ENCODE results near the gene ATG10.

Gene ATG10

DNA sequence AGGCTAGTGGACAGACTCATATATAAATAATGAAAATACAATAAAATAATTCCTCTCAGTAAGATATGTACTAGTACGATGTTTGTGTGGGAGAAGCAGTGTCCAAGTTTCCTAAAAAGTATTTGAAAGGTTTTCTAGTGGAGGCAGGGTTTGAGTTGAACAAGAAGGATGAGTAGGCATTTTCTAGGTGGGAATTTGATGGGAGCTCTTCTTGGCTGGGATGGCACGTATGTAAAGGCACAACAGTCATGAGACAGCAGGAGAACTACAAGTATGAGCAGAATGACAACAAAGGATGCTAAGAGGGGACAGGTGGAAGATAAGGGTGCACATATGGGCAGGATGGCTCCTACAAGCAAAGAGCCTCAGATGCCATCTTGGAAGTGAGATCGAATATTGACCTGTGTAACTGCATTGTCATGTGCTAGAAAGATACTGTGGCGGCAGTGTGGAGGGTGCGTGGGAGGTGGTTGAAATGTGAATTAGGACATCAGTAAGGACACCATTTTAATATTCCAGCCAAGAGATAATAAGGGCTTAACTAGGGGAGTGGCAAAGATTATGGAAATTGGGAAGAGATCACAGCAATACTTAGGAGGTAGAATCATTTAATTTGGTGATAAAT, 170.5 kb downstream of the ATG10 start:
- DNase-seq = no peak

- DNase-seq = no peak
Measured at GRCh38 chr5:82142928-82143577, 171.2 kb downstream of the ATG10 start.

GRCh38 chr5:82147860-82148573, 176.2 kb downstream of the ATG10 start:
- no peak for DNase-seq

- DNase-seq = no peak
Measured at GRCh38 chr5:82149434-82149833, 177.6 kb downstream of the ATG10 start.

DNA sequence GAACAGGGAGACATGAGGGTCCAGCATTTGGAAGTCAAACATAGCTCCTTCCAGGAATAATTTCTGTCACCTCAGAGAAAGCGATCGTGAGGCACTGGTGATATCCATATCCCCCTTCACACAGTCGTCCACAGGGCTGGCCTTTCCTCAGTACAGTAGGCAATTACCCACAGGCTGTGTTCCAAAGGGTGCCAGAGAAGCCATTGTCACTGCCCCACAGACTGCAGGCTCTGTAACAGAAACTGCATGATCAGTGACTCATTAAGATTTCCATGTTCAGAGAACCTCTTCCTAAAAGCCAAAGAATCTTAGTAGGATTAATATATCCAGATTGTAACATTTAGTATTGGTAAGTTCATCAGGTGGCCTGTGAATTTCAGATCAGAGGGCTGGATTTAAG, 178.7 kb downstream of the ATG10 start:
- DNase-seq = no peak

GRCh38 chr5:82151204-82151603, 179.4 kb downstream of the ATG10 start:
- DNase-seq = no peak

GRCh38 chr5:82151662-82152061, 179.8 kb downstream of the ATG10 start:
- DNase-seq = peak; percentile 39

- no peak for DNase-seq
Measured at GRCh38 chr5:82152978-82153481, 181.2 kb downstream of the ATG10 start.

DNA sequence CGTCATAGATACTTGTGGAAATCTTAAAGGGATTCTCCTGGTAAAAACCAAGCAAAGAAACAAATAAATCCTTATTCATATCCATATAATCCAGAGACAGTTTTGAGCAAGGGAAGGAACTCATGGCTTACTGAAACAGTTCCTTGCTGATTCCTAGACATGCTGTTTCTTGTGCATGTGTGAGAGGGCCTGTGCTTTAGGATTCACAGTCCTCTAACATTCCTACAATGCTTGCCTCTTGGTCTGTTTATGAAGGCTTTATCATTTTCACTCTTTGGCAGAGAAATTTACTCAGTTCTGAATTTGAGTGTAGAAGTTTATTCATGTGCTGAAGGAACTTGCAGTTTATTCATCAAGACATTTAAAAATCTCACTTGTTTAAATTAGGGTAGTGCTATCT, 183.0 kb downstream of the ATG10 start:
- DNase-seq = no peak

- no peak for DNase-seq
Measured at GRCh38 chr5:82155305-82155704, 183.5 kb downstream of the ATG10 start.

DNA sequence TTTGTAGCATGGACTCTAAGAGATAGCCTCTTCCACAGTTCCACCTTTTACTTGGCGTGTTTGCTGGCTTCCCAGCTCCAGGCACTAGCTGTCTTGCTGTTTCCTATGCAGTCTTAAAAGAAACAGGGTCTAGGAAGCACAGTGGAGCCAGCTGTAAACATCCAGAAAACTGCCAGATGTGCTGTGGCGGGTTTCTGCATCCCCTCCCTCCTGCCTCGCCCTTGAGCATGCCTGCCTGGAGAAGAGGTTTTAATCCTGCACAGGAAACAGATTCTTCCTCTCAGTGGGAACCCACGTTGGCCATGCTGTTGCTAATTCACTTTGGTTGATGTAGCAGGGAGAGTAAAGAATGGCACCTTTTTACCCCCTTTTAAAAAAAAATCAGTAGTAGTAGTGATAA, 185.1 kb downstream of the ATG10 start:
- no peak for DNase-seq

- no peak for DNase-seq
Measured at GRCh38 chr5:82158755-82159413, 187.1 kb downstream of the ATG10 start.

GRCh38 chr5:82160948-82161347, 189.1 kb downstream of the ATG10 start:
- no peak for DNase-seq

DNA sequence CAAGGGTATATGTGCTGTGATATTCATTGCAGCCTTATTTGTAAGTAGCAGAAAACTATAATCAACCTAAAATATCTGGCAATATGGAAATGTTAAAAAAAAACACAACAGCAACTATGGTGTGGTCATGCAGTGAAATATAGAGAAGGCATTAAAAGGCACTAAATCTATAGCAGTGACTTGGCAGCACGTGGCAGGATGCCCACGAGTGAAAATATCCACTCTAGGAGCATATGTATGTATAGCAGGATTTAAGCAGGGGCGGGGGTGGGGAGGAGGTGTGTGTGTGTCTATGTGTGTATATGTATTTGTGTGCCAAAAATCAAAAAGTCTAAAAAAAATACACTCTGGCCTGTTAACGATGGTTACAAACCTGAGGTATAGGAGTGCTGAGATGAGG, 190.8 kb downstream of the ATG10 start:
- DNase-seq = no peak

DNA sequence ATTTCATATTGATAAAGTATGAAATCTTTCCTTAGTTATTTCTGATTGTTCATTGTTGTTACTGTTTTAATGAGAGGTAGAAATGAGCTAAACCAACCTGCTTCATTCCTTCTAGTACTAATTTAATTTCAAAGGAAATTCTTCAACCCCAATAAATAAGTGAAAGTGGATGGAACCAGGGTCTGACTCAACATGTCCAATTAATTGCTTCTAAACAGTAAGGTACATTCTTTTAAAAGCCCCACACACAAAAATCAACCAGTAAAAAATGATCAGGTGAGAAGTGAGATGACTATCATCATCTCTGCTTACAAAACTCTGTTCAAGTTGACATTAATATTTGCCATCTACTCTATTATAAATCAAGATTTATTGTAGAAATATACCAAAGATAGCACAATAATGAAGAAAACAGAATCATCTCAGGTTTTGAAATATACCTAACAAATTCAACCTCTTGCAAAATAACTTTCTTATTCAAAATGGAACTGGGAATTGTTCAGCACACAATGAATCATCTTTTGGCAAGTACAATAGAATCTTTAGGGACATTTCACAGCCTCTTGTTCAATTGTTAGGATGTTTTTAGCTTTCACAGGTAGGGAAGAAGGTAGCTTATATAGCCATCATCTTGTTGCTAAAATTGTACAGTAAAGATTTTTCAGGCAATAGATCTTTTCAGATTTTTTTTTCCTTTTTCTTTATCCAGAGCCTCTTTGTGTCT, 191.8 kb downstream of the ATG10 start:
- DNase-seq = no peak

DNA sequence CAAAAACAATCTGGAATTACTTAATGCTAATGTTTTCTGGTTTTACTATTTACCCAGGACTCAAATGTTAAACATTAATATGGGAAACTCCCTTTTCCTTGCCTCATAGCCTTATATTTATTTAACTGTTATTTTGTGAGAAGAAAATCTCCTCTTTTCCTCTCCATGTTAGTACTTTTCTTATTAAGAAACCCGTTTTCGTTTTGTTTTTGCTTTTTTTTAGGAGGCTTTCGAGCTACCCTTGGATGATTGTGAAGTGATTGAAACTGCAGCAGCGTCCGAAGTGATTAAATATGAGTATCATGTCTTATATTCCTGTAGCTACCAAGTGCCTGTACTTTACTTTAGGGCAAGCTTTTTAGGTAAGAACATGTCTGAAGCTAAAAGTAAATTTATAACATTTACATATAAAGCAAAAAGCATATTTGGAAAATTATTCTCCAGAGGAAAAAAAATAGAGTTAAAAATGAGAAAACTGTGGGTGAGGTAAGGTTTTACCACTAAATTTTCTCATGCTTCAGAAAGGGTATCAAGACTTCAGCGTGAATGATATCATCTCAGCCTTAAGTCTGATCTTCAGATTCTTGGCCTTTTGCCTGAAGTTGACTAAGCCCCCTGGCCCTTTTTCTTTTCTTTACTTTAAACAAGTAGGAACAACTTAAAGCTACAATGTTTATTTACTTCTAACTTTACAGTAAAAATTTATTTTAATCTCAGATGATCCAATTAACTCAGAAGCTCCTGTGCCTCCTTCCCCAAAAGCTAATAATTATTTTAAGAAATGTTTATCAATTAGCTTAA, 192.6 kb downstream of the ATG10 start:
- DNase-seq = no peak

DNA sequence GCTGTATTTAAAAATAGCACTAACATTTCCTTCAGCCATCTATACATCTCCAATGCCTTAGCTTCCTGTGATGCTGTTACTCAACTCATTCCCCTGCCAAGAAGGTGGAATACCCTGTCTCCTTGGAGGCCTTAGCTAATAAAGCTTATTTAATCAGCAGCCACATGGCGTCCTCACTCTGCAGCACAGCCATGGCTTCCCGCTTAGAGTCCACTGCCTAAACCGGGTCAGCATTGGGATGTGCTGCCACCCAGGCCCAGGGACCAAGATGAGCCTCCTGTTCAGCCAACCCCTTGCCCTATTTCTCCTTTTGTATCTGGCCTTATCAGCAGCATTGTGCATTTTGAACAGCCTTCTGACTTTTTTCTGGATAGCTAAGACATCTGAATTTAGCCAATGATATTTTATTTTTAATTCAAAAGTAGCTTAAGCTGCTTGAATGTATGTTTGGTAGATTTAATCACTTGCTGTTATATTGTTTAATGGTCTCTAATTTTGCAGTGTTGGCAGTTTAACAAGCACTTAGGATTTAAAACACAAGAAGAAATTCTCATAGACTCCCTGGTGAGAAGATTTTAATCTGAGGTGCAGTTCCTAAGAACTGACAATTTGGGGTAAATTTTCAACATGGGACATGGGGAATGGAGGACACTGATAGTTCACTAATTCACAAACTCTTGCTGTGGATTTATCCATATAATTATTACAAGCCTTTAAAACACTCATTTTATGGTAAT, 193.3 kb downstream of the ATG10 start:
- DNase-seq = no peak

- peak; percentile 83 for DNase-seq
Measured at GRCh38 chr5:82165740-82166530, 194.1 kb downstream of the ATG10 start.

DNA sequence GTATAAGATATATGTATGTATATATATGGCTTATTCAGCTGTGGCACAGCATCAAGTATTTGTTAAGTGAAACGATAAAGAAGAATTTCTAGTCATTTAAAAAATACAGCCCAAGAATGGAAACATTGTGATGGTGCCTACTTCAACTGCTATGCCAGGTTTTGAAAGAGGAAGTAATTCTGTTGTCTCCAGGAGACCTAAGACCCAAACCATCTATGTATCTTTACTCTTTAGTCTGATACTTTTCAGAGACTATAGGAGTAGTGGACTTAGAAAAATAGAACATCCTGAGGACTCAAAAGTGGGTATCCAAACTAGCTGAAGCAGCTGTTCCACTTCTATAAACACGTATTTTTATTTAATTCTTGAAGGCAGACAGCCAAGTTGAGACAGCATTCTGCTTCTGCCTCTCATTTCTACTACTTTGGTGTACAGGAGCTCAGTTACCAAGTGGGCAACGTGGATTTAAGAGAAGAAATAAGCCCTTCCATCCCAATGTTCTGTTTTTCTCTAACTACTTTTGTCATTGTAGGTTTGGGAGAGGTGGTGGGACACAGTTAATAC, 195.6 kb downstream of the ATG10 start:
- DNase-seq = no peak

DNA sequence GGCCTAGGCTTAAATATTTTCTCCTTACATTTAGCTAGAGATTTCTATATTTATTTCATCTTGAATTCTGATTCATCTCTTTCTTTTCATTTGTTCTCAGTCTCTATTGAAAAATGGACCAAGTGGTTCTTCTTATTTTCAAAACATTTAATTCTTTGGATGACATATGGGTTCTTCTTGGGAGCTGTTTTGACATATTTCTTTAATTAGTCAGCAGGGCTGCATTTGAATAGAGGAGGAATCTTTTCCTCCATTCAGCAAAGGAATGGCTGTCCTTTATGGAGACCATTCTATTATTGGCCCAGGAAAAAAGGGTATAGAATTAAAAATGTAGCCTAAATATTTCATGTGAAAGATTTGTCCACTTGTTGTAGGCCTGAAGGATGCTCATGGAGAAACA, 196.5 kb downstream of the ATG10 start:
- DNase-seq = no peak
